DMS114 treated with DMSO at 0.1 percent for 48 hours (cell line): ENCODE data around the gene PCID2.

Source experiments
- DNase-seq: peaks from one replicate; lab custom pipeline; 2025; ENCODE audit not compliant: unreplicated experiment; lab: John Stamatoyannopoulos, UW

The PCID2 gene

DNA sequence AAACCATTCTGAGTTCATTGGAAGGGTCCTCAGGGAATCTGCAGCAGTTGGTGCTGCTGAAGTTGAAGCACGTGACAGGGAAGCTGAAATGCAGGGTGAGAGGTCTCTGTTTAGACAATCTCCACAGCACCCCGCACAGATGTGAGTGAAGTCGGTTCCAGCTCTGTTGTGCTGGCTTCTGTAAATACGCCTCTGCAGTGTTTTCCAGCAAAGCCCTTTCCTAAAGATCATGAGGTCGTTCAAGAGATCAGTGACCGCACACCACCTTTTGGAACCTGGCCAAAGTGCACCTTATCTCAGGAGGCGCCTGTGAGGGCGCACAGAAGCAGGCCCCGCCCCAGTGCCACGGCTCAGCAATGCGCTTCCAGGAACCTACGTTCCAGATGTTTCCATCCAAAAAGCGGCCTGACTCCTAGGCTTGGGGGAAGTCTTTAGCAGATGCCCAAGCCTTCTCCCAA, 11.7 kb upstream of the PCID2 start:
- no peak for DNase-seq

DNA sequence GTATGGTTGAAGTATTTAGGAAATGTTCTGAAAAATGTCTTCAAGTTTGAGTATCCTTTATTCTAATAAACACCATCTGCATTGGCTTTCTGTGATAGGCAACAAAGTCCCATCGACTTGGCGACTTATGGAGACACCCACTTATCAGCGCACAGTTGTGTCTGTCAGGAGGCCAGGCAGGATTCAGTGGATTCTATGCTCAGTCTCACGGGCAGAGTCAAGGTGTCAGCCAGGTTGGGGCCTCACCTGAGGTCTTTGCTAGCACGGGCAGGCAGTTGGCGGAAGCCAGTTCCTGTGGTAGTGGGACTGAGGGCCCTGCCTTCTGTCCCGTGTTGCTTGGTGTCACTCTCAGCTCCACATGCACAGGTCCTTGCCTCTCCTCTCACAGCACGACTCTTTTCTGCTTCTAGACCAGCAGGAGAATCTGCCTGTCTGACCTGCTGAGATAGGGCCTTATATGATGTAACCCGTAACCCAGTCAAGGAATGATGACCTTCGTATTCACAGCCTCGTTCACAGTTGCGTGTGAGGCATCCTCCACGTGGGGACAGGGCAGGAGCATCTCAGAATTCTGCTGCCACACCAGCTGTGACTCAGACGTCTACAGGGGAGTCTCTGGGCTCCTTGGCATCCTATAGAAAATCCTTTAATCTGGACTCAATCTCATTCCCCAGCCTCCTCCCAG, 10.9 kb upstream of the PCID2 start:
- DNase-seq: no peak

DNA sequence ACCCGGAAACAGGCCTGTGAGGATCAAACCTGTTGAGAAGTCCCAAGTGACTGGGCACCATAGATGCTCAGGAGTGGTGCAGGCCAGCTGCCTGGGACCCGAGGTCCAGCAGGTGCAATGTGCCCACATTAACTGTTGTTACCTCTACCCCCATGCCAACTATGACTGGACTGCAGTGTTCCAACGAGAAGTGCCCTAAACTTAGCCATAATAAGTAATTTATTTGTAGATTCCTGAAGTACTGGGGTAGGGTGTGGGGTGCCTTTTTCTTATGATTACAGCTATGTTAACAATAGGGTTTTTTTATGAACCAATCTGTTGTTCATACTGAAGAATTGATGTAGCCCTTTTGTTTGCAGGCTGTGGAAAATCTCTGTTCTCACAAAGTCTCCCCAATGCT, 10.1 kb upstream of the PCID2 start:
- no peak for DNase-seq

DNA sequence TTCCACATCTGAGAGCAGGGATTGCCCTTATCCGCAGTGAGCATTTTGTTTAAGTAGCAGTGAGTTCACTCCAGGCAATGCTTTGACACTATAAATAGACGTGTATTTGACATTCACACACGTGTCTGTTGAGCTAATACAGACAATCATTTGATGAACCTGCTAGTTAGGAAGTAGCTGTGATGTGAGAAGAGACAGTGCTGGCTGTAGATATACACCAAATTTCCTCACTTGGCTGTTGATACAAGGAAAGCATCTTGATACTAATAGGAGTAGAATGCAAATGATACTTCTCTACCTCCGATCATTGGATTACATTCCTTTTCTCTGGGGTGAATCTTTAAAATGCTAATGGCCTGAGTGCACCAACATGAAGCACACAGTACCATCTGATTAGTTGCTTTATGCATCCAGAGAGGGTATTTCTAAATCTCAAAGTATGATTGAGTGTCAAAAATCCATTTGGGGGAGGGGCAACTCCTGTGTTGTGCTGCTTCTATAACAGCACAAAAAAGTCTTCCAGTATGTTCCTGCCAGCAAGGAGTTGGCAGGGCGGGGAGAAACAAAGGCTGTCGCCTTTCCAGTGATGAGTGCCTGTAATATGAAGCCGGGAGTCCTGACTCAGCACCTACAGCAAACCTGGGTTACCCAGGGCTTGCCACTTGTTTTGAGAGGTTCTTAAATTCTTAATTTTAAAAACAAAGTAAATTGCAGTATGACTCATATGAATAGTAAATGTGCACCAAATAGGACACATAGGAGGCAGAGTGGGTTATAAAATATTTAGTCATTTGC, 8.0 kb upstream of the PCID2 start:
- DNase-seq: no peak

DNA sequence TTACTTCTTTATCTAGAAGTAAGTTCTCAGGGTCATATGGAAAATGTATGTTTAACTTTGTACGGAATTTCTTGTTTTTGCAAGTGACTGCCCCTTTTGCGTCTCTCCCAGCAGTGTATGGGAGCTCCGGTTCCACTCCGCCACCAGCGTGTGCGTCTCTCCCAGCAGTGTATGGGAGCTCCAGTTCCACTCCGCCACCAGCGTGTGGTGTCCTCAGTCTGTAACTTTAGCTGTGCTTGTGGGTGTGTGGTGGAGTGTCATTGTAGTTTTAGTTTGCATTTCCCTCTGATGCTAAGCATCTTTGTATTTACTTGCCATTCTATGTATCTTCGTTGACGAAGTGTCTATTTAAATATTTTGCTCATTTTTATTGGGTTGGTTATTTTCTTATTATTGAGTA, 3.3 kb upstream of the PCID2 start:
- no peak for DNase-seq

DNA sequence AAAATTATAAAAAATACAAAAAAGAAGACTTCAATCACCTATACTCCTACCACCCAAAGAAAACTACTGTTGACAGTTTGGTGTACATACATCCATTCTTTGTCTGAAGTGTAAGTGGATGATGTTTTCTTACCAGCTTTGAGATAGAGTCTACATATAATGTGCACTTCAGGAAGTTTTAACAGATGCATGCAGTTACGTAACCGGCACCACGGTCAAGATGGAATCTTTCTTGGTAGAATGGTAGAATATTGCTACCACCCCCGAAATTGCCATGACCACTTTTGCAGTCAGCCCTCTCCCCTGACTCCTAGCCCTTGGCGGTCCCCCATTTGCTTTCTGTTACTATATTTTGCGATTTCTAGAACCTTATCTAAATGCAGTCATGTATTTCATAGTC, 2.4 kb upstream of the PCID2 start:
- DNase-seq: no peak

DNA sequence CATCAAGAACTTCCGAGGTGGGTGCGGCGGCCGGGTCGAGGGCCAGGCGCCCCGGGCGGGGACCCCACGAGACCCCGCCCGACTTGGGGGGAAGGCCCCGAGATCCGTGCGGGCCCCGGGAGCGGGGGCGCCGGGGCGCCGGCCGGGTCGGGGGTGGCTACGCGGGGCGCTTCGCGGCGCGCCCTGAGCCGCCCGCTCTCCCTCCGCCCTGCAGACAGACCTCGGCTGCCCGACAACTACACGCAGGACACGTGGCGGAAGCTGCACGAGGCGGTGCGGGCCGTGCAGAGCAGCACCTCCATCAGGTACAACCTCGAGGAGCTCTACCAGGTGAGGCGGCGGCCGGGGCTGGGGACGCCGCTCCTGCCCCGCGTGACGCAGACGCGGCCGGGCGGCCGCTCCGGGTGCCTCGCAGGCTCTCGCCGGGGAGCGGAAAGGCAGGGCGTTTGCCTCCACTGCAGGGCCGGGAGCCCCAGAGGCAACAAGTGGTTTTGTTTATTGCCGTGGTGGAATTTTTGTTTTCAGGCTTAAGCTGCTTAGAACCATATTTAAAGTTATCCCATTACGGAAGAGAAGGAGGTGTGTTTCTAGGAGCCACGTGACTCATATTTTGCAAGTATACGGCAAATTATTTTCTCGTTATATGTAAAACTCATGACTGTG, 1.4 kb upstream of the PCID2 start:
- peak; percentile 6 for DNase-seq

DNA sequence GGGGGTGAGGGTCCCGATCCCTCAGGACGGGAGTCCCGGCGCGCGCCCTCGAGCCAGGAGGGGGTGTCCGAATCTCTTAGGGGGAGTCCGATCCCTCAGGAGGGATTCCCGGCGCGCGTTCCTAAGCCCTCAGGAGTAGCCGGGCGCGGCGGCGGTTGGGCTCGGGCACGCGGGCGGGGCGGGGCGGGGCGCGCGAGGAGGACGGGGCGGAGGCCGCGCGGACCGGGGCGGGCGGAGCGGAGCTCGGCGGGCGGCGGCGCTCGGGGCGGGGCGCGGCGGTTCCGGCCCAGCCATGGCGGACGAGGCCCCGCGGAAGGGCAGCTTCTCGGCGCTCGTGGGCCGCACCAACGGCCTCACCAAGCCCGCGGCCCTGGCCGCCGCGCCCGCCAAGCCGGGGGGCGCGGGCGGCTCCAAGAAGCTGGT, 878 bp upstream of the PCID2 start, which contains the start of gene CUL4A:
TSS of gene CUL4A (plus strand) at position 278 of the 423 bp plus-strand sequence. CDS start at position 293, 15 bp downstream.
- DNase-seq: peak; percentile 6

DNA sequence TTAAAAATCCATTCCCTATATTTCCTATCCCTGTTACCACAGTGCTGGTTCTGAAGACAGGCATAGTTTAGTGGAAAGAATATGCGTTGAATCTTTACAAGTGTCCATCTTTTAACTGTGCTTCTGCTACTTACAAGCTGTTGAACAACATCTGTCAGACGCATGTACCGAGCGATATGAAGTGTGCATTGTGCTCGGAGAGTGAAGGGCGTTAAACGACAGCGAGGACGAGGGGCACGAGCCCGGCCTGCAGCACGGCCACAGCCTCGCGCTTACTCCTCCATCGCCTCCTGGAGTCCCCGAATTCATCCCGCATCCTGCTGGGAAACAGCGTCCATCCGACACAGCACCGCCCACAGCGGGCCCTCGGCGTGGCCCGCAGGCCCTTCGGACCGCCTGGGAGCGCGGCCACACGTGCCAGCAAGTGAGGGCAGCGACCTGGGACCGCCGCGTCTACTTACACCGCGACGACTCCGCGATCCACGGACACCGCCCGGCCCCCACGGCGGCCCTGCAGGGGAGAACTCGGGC, 514 bp downstream of the PCID2 start:
- peak; percentile 4 for DNase-seq

DNA sequence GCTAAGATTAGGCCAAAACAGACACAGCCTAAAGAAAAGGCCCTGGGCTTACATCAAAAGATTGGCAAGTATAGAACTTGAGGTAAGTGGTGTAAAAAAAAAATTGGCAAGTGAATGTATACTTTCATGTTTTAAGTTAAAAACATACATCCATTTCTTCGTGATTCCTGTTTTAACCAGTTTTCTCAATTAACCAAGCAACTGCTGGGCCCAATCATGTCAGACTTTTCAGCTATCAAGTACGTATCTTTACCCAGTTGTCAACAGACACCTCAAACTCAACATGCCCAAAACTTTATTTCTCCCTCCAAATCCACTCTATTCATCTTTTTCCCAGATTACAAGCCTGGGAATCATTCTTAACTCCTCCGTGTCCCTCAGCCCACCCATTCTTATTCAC, 1.0 kb downstream of the PCID2 start:
- DNase-seq: no peak

DNA sequence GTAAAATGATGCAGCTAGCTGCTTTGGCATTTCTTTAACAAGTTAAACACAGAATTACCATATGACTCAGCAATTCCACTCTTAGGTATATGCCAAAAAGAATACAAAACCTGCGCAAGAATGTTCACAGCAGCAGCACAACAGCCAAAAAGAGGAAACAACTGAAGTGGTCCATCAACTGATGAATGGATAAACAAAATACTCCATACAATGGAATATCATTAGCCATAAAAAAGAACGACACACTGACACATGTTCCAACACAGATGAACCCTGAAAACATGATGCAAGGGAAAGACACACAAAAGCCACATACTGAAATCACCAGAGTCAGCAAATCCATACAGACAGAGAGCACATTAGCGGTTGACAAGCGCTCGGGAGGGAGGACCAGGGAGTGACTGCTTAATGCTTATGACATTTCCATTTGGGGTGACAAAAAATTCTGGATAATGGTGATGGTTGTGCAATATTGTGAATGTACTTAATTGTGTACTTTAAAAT, 3.0 kb downstream of the PCID2 start:
- no peak for DNase-seq

DNA sequence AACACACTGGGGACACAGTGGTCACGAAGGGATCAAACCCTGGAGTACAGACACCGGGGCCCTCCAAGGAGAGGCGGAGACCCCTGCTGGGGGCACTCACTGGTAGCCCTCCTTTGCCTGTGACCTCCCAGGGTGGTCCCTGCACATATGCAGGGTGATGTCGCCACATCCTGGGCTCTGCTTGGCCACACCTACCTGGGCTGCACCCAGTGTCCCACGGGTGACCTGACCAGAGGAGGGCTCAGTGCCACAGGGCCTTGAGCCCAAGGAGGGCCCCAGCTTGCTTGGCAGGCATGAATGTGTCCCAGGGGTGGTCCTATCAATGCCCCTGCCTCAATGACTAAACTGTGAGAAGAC, 4.1 kb downstream of the PCID2 start:
- no peak for DNase-seq

DNA sequence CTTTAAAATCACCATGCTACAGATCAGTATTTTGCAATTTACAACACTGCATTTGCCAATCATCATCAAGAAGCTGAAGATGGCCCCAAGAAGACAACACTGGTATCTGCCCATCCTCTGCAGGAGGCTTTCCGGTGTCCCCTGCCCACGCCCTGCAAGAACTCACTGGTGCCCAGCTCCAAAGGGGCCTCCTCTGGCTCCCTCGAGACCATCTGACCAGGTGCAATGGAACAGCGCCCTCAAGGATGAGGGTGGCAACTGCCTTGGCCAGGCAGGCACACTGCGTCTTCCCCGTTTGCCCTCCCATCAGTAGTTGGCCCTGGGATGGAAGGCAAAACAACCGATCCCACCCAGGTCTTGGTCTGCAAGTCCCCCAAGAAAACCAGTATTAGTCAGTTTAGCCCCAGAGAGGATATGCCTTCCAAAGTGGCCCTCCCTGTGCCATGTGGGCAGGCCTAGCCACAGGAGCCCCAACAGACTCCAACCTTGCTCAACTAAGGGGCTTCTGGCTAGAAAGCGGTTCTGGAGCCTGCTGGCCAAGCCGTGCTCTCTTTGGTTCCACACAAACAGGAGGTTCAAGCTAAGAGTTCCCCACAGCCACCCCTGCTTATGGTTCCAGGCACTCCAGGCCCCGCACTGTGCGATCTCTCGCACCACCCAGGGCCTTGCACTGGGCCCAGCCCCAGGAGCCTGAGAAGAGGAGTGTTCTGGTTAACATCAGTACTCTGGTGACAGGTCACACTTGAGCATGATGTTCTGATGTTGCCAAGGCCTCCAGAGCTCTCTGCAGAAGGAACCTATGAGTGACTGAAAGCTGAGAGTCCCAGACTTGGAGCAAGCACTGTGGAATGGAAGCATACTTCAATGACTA, 4.7 kb downstream of the PCID2 start:
- DNase-seq: no peak

DNA sequence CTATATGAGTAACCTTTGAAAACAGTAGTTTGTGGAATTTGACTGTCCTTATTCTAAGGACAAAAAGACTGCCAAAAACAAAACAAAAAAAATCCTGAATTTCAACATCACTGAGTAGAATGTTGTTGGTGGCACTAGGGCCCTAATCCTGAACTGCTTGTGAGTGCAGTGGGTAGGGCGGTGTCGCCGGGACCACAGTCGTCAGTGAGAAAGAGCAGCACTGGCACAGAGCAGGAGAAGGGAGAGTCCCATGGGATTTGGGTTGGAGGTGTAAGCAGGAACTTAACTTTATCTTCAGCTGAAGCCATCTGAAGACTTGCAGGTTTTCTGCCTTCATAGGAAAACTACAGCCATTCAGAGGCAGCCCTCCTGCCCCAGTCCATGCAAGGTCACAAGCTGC, 5.6 kb downstream of the PCID2 start:
- DNase-seq: no peak

DNA sequence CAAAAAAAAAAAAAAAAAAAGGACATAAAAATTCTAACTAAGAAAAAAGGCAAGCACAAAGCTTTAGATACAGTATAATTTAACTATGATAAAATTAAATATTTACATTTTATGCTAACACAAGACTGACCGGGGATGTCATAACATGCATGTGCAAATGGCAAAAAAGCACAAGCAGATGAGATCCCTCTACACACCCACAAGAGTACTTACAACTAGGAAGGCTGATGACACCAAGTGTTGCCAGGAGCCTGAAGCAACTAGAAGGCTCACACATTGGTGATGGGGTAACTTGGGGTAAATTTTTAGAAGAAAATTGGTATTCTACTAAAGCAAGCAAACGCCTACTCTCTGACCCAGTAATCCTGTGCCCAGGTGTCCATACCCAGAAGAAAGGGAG, 6.7 kb downstream of the PCID2 start:
- no peak for DNase-seq

DNA sequence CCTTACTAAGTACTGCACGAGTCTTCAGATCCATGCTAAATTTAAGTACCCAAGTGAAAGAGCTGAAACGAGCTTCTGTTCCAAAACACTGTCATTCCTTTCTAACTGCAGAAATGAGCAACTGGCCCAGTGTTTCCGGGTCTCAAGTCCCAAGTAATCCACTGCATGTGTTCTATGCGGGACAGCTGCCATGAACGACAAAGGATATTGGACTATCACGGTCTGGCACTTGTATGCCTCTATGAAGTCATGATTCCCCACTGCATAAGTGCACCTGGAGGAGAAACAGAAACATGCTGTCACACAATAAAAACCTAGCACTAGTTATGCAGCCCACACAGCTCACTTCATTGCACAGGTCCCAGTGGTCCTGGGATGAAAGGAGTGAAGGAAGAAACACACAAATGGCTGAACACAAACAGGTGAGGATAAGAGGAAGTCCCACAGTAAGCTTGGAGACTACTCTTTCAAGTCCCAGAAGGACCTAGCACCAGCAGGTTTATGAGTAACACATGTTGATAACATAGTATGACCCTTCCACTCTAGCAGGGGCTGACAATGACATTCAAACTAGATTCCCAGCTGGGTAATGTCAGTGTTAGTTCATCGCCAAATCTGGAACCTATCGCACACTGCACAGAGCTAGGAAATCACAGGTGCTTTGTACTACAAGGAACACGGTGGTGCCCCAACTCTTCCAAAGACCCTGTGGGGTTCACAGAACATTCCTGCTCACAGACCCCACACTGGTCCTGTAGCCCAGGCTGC, 11.3 kb downstream of the PCID2 start:
- DNase-seq: no peak

DNA sequence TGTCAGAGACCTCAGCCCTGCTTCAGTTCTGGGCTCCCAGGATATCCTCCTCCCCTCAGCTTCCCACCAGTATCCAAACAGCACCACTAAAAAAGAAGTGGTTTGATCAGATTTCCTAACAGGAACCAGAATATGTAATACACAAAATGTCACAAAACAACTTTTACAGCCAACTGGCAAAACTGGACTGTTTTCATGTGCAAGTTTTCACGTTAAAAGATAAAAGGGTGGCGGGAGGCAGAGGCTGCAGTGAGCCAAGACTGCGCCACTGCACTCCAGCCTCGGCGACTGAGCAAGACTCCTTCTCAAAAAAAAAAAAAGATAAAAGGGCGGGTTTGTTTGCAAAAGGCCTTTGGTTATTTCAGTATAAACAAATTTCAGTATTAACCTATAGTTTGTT, 13.1 kb downstream of the PCID2 start:
- no peak for DNase-seq

DNA sequence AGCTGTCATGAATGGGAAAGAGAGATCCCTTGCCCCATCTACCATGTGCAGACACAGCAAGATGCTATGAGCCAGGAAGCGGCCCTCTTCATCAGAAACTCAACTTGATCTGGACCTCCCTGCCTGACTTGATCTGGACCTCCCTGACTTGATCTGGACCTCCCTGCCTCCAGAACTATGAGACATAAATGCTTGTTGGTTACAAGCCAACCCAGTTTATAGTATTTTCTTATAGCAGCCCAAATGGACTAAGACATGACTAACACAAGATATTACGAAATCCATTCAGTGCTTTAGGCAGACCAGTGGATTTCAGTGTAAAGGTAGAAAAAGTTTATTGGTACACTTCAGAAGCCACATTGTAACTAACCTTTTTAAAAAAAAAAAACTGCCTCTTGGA, 15.6 kb downstream of the PCID2 start:
- no peak for DNase-seq

DNA sequence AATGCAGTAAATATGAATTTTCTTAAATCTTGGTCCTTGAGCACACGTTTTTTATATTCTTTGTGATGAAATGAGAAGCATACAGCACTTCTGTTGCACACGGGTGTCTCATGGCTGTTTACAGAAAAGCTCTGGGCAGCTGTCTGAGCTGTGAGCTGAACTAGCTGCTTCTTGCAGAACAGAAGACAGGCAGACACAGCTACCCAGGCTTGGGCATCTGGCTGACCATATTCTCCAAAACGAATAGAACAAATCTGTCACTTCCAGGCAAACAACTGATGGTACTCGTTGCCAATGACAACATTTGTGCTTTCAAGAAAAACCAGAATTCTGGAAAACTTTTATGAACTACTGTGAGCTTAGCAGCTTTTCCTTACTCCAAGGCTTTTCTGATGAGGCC, 16.2 kb downstream of the PCID2 start:
- DNase-seq: no peak

DNA sequence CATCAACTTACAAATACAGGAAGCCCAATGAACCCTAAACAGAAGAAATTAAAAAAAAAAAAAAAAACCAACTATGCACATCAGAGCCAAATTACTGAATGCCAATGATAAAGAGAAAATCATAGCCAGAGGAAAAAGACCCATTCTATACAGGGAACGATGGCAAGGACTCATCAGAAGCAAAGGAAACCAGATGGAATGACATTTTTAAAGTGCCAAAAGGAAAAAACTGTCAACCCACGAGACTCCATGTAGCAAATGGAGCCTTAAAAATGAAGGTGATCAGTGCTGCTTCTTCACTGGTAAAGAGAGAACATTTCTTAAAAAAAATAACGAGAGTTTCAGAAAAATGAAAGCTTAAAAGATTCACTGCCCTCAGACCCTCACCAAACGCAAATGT, 18.3 kb downstream of the PCID2 start:
- DNase-seq: no peak
